Panc1 (cell line): ENCODE results near the gene HOXD11. TPM values are rescaled to one million over a fixed set of nuclear protein-coding genes. Genes with fewer than 3 reads are reported as not detected.

Source experiments
- ATAC-seq: fragments of 200-7000 bp; cut with Tn5 transposase; 2 replicates; pipeline ENCODE4 v1.9.1; 2020; ENCODE audit warnings: mild to moderate bottlenecking, moderate library complexity
- BruUV-seq: library from RNA; stranded (reverse); fragments of 400-500 nt; replicated peaks from 2 replicates; lab custom pipeline; 2021; lab: Mats Ljungman, UMichigan
- CTCF ChIA-PET: fragments of 300-600 bp; sonication (Branson Sonifier 250); formaldehyde crosslinking; loops from one replicate; lab custom pipeline; 2022; ENCODE audit warnings: antibody characterized with exemption; lab: Charles Lee
- POLR2A ChIA-PET: fragments of 300-600 bp; sonication (Branson Sonifier 250); formaldehyde crosslinking; loops from one replicate; lab custom pipeline; 2022; ENCODE audit warnings: antibody characterized with exemption; lab: Charles Lee
- DNase-seq: peaks from one replicate; pipeline ENCODE4 v3.0.0-alpha.2; 2010; ENCODE audit warnings: low read depth, low spot score
- H3K27ac ChIP-seq: 2 replicates; pipeline ENCODE4 v1.5.1; 2011; ENCODE audit warnings: mild to moderate bottlenecking, low read length, inconsistent platforms
- H3K27me3 ChIP-seq: fragments of 200-500 bp; sonication (Bioruptor generic); 2 replicates; pipeline ENCODE4 v1.6.0; 2014; ENCODE audit warnings: low read length, inconsistent platforms; ENCODE audit not compliant: control insufficient read depth, insufficient read depth
- H3K36me3 ChIP-seq: fragments of 200-500 bp; sonication (Bioruptor generic); 2 replicates; pipeline ENCODE4 v1.5.1; 2014; ENCODE audit warnings: inconsistent platforms, mild to moderate bottlenecking, low read length, moderate library complexity; ENCODE audit not compliant: control insufficient read depth, insufficient read depth
- H3K4me1 ChIP-seq: 2 replicates; pipeline ENCODE4 v1.5.1; 2011; ENCODE audit warnings: inconsistent platforms, mild to moderate bottlenecking, low read length, moderate library complexity; ENCODE audit not compliant: control insufficient read depth, insufficient read depth
- H3K4me3 ChIP-seq, 2 experiments: 2 replicates each; pipeline ENCODE4 v1.5.1; 2011 to 2012; ENCODE audit warnings: low read depth in 2 of 2, low read length in 2 of 2, mild to moderate bottlenecking in 2 of 2, inconsistent platforms in 1 of 2, moderate library complexity in 1 of 2
- H3K9me3 ChIP-seq: fragments of 200-500 bp; sonication (Bioruptor generic); 2 replicates; pipeline ENCODE4 v1.5.1; 2014; ENCODE audit warnings: low read depth, mild to moderate bottlenecking, inconsistent platforms, low read length, moderate library complexity; ENCODE audit not compliant: control insufficient read depth, insufficient read depth
- CTCF ChIP-seq: fragments of 450-650 bp; IDR thresholded peaks from 2 replicates; pipeline ENCODE4 v1.5.1; 2017; ENCODE audit warnings: mild to moderate bottlenecking
- POLR2AphosphoS5 ChIP-seq: IDR thresholded peaks from 2 replicates; pipeline ENCODE4 v1.6.1; 2012; ENCODE audit warnings: mild to moderate bottlenecking, low read depth, low read length, moderate library complexity
- REST ChIP-seq, 2 experiments: IDR thresholded peaks; 2 replicates each; pipeline ENCODE4 v1.6.1; 2011 to 2012; ENCODE audit warnings: low read depth in 2 of 2, control low read depth in 1 of 2, low read length in 1 of 2, mild to moderate bottlenecking in 1 of 2, moderate library complexity in 1 of 2; ENCODE audit not compliant: insufficient read depth in 1 of 2
- SIN3A ChIP-seq: IDR thresholded peaks from 2 replicates; pipeline ENCODE4 v1.6.1; 2012; ENCODE audit warnings: low read depth, mild to moderate bottlenecking, low read length, moderate library complexity, borderline replicate concordance; ENCODE audit not compliant: insufficient read depth
- TCF7L2 ChIP-seq: IDR thresholded peaks from 2 replicates; pipeline ENCODE4 v1.6.1; 2011; ENCODE audit warnings: mild to moderate bottlenecking, low read depth, low read length, inconsistent platforms
- in situ Hi-C: cut with HindIII; loops from 2 replicates; pipeline ENCODE4 v1.10.0; 2016; ENCODE audit warnings: low sequenced_read_pairs, low pct_unique_long_range_greater_than_20kb
- intact Hi-C: fragments of 100-400 bp; cut with micrococcal nuclease; formaldehyde crosslinking; loops from one replicate; pipeline ENCODE4 v1.10.0; 2022; ENCODE audit not compliant: unreplicated experiment
- total RNA-seq: library from RNA; stranded (reverse); gene quantifications from one replicate; pipeline ENCODE4 v1.2.1, GENCODE V29; 2021; ENCODE audit not compliant: unreplicated experiment

HOXD11 gene
- total RNA-seq, 1 experiment from 2014 or later = 0.49 TPM

GRCh38 chr2:176130147-176130956, 23.3 kb downstream of the HOXD11 start:
- H3K27me3 ChIP-seq = no peaks in the 10 kb centered on the region
- no peaks in the 10 kb centered on the region for H3K36me3 ChIP-seq
- BruUV-seq = no TSS peak
- ATAC-seq = no peak
- TF ChIP-seq REST (IDR thresholded peaks at IDR 0.05; ENCODE audit: insufficient read depth in 1 of 2, low read depth in 2 of 2, low read length in 1 of 2) (no peak), POLR2AphosphoS5 (no peak), TCF7L2 (no peak), SIN3A (no peak), CTCF (no peak)
- in situ Hi-C loops = no loop called here
- ChIA-PET POLR2A (no interaction called here), CTCF (no interaction called here)
- H3K27ac ChIP-seq = no peak overlapping the region
- H3K9me3 ChIP-seq = no peaks in the 10 kb centered on the region
- H3K4me3 ChIP-seq = peak overlapping the region in 1 of 2 experiments; percentile 31; a peak in 1 of 4 replicates
- peaks cover 19% of the 10 kb centered on the region for H3K4me1 ChIP-seq
- intact Hi-C loops = no loop called here
- DNase-seq = no peak

GRCh38 chr2:176130957-176131847, 24.1 kb downstream of the HOXD11 start:
- no peaks in the 10 kb centered on the region for H3K36me3 ChIP-seq
- BruUV-seq = no TSS peak
- POLR2A ChIA-PET = no interaction called here
- H3K4me1 ChIP-seq = peaks cover 21% of the 10 kb centered on the region
- DNase-seq = no peak
- no peaks in the 10 kb centered on the region for H3K27me3 ChIP-seq
- CTCF ChIA-PET = interaction anchor here (1.7 kb wide), 1 partner anchor 324 kb away, joined by 18 read pairs; no protein-coding TSS in a partner anchor
- intact Hi-C loops = no loop called here
- no peak overlapping the region for H3K27ac ChIP-seq
- no peak for TF ChIP-seq SIN3A
- TF ChIP-seq TCF7L2 = no peak
- TF ChIP-seq POLR2AphosphoS5 = no peak
- TF ChIP-seq CTCF = no peak
- TF ChIP-seq REST (IDR thresholded peaks at IDR 0.05; ENCODE audit: insufficient read depth in 1 of 2, low read depth in 2 of 2, low read length in 1 of 2) = no peak
- H3K9me3 ChIP-seq = no peaks in the 10 kb centered on the region
- in situ Hi-C loops = no loop called here
- peak overlapping the region in 1 of 2 experiments; percentile 31; a peak in 1 of 4 replicates for H3K4me3 ChIP-seq
- ATAC-seq = no peak
